Naive thymus-derived CD4-positive, alpha-beta T cell (primary cell): Measurements from ENCODE around the gene F11. TPM values are rescaled to one million over a fixed set of nuclear protein-coding genes. Genes with fewer than 3 reads are reported as not detected.

Source experiments
- ATAC-seq: fragments of 150-1000 bp; cut with Tn5 transposase; 2 replicates; pipeline ENCODE4 v1.10.0; 2021; ENCODE audit warnings: mild to moderate bottlenecking, moderate library complexity
- CTCF ChIA-PET: fragments of 350-600 bp; sonication (Branson Sonifier 250); formaldehyde crosslinking; loops from one replicate; lab custom pipeline; 2021; ENCODE audit warnings: antibody characterized with exemption; lab: Charles Lee
- POLR2A ChIA-PET: fragments of 350-600 bp; sonication (Branson Sonifier 250); formaldehyde crosslinking; loops from one replicate; lab custom pipeline; 2021; ENCODE audit warnings: antibody characterized with exemption, inconsistent platforms; lab: Charles Lee
- DNase-seq, 9 donors: peaks; one replicate each; pipeline versions ENCODE4 v3.0.0 to v3.0.0-alpha.2; 2020 to 2022; ENCODE audit warnings: mixed read lengths in 1 of 9
- H3K27ac ChIP-seq: one replicate; pipeline ENCODE4 v1.7.0; 2013; ENCODE audit warnings: mild to moderate bottlenecking, low read depth, low read length, moderate library complexity
- H3K27me3 ChIP-seq, 2 donors: one replicate each; pipeline ENCODE4 v1.7.0; 2013; ENCODE audit warnings: low read length in 2 of 2, mild to moderate bottlenecking in 2 of 2, moderate library complexity in 2 of 2; ENCODE audit not compliant: control insufficient read depth in 2 of 2, insufficient read depth in 2 of 2
- H3K36me3 ChIP-seq, 3 experiments: 1 replicate in 2 of 3; 2 replicates in 1 of 3; pipeline ENCODE4 v1.7.0; 2013; ENCODE audit warnings: low read length in 3 of 3, mild to moderate bottlenecking in 3 of 3, moderate library complexity in 1 of 3; ENCODE audit not compliant: insufficient read depth in 3 of 3, control insufficient read depth in 2 of 3
- H3K4me1 ChIP-seq, 2 donors: one replicate each; pipeline ENCODE4 v1.7.0; 2013; ENCODE audit warnings: low read length in 2 of 2, mild to moderate bottlenecking in 2 of 2, moderate library complexity in 1 of 2; ENCODE audit not compliant: control insufficient read depth in 2 of 2, insufficient read depth in 2 of 2
- H3K4me3 ChIP-seq: 2 replicates; pipeline ENCODE4 v1.7.0; 2013; ENCODE audit warnings: mild to moderate bottlenecking, low read length
- H3K9me3 ChIP-seq, 3 experiments: 1 replicate in 2 of 3; 2 replicates in 1 of 3; pipeline ENCODE4 v1.7.0; 2013; ENCODE audit warnings: low read length in 3 of 3; ENCODE audit not compliant: control insufficient read depth in 2 of 3
- H3K27ac Mint-ChIP-seq, 9 donors: one replicate each; pipeline ENCODE4 v1.8.0; 2020 to 2022; ENCODE audit warnings: mixed read lengths in 9 of 9, mild to moderate bottlenecking in 8 of 9, moderate library complexity in 5 of 9, inconsistent platforms in 2 of 9
- H3K27me3 Mint-ChIP-seq, 5 donors: one replicate each; pipeline ENCODE4 v1.8.0; 2021 to 2022; ENCODE audit warnings: mixed read lengths in 5 of 5, mild to moderate bottlenecking in 1 of 5
- H3K36me3 Mint-ChIP-seq, 5 donors: one replicate each; pipeline ENCODE4 v1.8.0; 2020 to 2022; ENCODE audit warnings: mixed read lengths in 5 of 5, mild to moderate bottlenecking in 3 of 5, inconsistent platforms in 1 of 5
- H3K4me1 Mint-ChIP-seq, 7 donors: one replicate each; pipeline ENCODE4 v1.8.0; 2020 to 2022; ENCODE audit warnings: mixed read lengths in 7 of 7, mild to moderate bottlenecking in 3 of 7, inconsistent platforms in 1 of 7
- H3K4me3 Mint-ChIP-seq, 10 donors: one replicate each; pipeline ENCODE4 v1.8.0; 2020 to 2022; ENCODE audit warnings: mild to moderate bottlenecking in 10 of 10, mixed read lengths in 10 of 10, moderate library complexity in 6 of 10, inconsistent platforms in 2 of 10
- H3K9me3 Mint-ChIP-seq, 11 donors: one replicate each; pipeline ENCODE4 v1.8.0; 2020 to 2022; ENCODE audit warnings: mixed read lengths in 11 of 11, mild to moderate bottlenecking in 4 of 11, inconsistent platforms in 1 of 11, moderate library complexity in 1 of 11
- intact Hi-C, 2 donors: fragments of 100-400 bp; cut with micrococcal nuclease; formaldehyde crosslinking; loops; one replicate each; pipeline ENCODE4 v1.15.1; 2023
- polyA plus RNA-seq, 2 donors: library from polyadenylated mRNA; unstranded; fragments of 300-500 nt; fragmentation: Illumina TruSeq; gene quantifications; one replicate each; pipeline ENCODE4 v1.2.3, GENCODE V29; 2021
- total RNA-seq, 6 experiments: library from RNA in 5 of 6; stranded (reverse) in 5 of 6; gene quantifications; 1 replicate in 5 of 6; 2 replicates in 1 of 6; pipeline ENCODE4 v1.2.3 and lab custom pipeline; 2021 to 2026

Gene F11
- under 1 TPM in 1 of 5 experiments, not detected in 4; 0.64 TPM for total RNA-seq
- not detected for polyA plus RNA-seq
- total RNA-seq (lab: John Stamatoyannopoulos, UW): not detected

DNA sequence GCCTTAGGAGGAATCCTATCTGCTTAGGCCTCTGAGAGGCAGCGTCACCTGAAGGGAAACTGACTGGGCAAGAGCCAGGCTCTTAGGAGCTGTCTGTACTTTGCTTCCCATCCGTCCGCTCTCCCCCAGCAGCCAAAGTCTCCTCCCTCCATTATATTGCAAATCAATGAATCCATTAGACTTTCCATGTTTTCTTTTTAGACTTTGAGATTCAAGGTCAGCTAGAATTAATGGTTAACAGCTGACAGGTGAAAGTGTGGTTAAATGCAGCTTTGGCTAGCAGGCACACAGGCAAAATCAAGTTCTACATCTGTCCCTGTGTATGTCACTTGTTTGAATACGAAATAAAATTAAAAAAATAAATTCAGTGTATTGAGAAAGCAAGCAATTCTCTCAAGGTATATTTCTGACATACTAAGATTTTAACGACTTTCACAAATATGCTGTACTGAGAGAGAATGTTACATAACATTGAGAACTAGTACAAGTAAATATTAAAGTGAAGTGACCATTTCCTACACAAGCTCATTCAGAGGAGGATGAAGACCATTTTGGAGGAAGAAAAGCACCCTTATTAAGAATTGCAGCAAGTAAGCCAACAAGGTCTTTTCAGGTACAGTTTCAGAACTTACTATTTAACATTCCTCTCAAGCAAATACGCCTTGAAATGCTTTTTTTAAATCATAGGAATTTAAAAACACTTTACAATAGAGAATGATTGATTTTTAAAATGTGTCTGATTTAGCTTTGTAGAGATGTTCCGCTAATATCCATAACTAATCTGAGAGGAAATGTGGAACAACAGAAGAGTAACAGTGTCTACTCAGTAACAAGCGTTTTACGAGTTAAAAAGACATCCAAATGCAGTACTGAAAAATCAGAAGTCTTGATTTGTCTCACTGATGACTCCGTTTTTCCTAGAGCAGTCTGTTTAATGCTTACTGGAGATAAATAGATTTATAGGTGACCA lies at the start of gene F11:
Gene F11, plus strand, starts transcription at position 507 of the 970 bp plus-strand sequence. CDS start 948 bp downstream, outside the sequence.
- Histone ChIP-seq H3K27me3 (no peaks in the 10 kb centered on the region), H3K36me3 (no peaks in the 10 kb centered on the region)

DNA sequence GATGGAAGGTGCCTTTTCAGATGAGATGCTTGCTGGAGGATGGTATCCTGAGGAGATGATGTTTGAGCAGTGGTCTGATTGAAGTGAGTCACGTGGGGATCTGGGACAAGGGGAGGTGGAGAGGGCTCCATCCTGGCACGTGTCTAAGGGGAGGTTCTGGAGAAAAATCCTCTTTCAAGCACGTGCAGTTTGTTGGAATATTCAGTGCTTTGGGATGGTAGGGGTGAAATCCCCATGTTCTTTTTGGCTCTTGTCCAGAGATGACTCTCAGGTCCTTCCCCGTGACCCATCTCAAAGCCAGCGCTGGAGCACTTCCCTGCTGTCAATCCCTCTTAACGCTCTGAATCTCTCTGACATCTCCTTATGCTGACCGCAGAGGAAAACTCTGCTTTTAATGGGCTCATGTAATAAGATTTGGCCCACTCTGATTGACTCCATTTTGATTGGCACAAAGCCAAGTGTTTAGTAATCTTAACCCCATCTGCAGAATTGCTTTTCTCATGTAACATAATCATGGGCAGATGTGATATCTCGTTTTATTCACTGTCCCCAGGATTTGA lies 49.4 kb upstream of the F11 start:
- no peak for DNase-seq
- peaks cover 0 to 4% (median 0%) of the 10 kb centered on the region in 3 experiments for H3K36me3 ChIP-seq
- ATAC-seq: no peak
- H3K4me1 ChIP-seq: no peaks in the 10 kb centered on the region
- H3K4me3 Mint-ChIP-seq: no peak overlapping the region
- peaks cover 0 to 4% (median 0%) of the 10 kb centered on the region in 5 donors for H3K27me3 Mint-ChIP-seq
- peaks cover 0 to 4% (median 0%) of the 10 kb centered on the region in 11 donors for H3K9me3 Mint-ChIP-seq
- H3K4me3 ChIP-seq: no peak overlapping the region
- H3K27me3 ChIP-seq: no peaks in the 10 kb centered on the region
- H3K4me1 Mint-ChIP-seq: no peaks in the 10 kb centered on the region
- H3K36me3 Mint-ChIP-seq: peaks cover 0 to 23% (median 16%) of the 10 kb centered on the region in 5 donors
- H3K27ac ChIP-seq: no peak overlapping the region
- intact Hi-C loops: no loop called here
- ChIA-PET CTCF (no interaction called here), POLR2A (no interaction called here)
- no peak overlapping the region for H3K27ac Mint-ChIP-seq
- no peaks in the 10 kb centered on the region for H3K9me3 ChIP-seq

More for the DNA sequence above, at the start of gene F11:
- H3K4me1 Mint-ChIP-seq: no peaks in the 10 kb centered on the region
- intact Hi-C loops: no loop called here
- H3K9me3 ChIP-seq: no peaks in the 10 kb centered on the region
- H3K36me3 Mint-ChIP-seq: no peaks in the 10 kb centered on the region
- no peak within 1 kb of the TSS for H3K27ac Mint-ChIP-seq
- no peak for DNase-seq
- no peak within 1 kb of the TSS for H3K4me3 ChIP-seq
- no peaks in the 10 kb centered on the region for H3K4me1 ChIP-seq
- peaks cover 19 to 51% (median 45%) of the 10 kb centered on the region in 5 donors for H3K27me3 Mint-ChIP-seq
- H3K9me3 Mint-ChIP-seq: peaks cover 0 to 4% (median 0%) of the 10 kb centered on the region in 11 donors
- no peak for ATAC-seq
- ChIA-PET CTCF (interaction anchor here (0.6 kb wide), 1 partner anchor 394 kb away, joined by 4 read pairs; no protein-coding TSS in a partner anchor), POLR2A (no interaction called here)
- no peak within 1 kb of the TSS for H3K27ac ChIP-seq
- H3K4me3 Mint-ChIP-seq: no peak within 1 kb of the TSS

DNA sequence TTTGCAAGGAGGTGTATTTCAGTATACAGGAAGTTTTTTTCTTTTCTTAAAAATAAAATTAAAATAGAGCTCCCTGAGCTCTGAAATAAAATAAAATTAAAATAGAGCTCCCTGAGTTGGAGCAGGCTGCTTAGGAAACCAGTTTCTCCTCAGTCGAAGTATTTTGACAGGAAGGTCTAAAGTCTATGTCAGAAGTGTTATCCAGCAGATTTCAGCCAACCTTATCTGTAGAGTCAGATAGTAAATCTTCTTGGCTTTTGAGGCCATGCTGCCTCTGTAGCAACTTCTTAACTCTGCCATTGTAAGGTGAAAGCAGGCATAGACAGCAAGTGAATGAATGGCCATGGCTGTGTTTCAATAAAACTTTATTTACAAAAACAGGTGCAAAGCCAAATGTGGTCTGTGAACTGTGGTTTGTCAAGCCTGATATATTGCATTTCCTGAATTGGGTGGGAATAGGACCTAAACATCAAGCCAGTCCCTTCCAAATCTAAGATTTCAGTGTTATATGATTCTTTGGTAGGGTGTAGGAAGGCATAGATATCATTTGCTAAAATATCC lies 48.2 kb upstream of the F11 start:
- Histone ChIP-seq H3K27me3 (no peaks in the 10 kb centered on the region), H3K4me1 (no peaks in the 10 kb centered on the region), H3K9me3 (no peaks in the 10 kb centered on the region), H3K36me3 (no peaks in the 10 kb centered on the region), H3K27ac (no peak overlapping the region), H3K4me3 (no peak overlapping the region)
- POLR2A ChIA-PET: no interaction called here
- peaks cover 0 to 19% (median 10%) of the 10 kb centered on the region in 5 donors for H3K36me3 Mint-ChIP-seq
- CTCF ChIA-PET: no interaction called here
- intact Hi-C loops: no loop called here
- DNase-seq: no peak
- H3K4me1 Mint-ChIP-seq: peaks cover 0 to 4% (median 0%) of the 10 kb centered on the region in 7 donors
- peaks cover 0 to 4% (median 0%) of the 10 kb centered on the region in 5 donors for H3K27me3 Mint-ChIP-seq
- no peak for ATAC-seq
- peaks cover 0 to 14% (median under 1%) of the 10 kb centered on the region in 11 donors for H3K9me3 Mint-ChIP-seq
- no peak overlapping the region for H3K4me3 Mint-ChIP-seq
- H3K27ac Mint-ChIP-seq: no peak overlapping the region

DNA sequence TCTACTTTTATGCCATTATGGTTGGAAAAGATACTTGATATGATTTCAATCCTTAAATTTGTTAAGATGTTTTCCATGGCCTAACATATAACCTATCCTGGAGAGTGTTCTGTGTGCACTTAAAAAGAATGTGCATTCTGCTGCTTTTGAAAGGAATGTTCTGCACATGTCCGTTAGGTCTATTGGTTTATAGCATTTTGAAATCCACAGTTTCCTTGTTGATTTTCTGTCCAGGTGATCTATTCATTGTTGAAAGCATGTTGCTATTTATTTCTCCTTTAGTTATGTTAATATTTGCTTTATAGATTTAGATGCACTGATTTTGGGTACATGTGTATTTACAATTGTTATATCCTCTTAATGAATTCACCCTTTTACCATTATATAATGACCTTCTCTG lies 44.4 kb upstream of the F11 start:
- POLR2A ChIA-PET: no interaction called here
- H3K27ac ChIP-seq: no peak overlapping the region
- H3K36me3 ChIP-seq: peaks cover 0 to 3% (median 0%) of the 10 kb centered on the region in 3 experiments
- peaks cover 0 to 5% (median 0%) of the 10 kb centered on the region in 5 donors for H3K27me3 Mint-ChIP-seq
- DNase-seq (no peak), ATAC-seq (no peak)
- H3K27ac Mint-ChIP-seq: no peak overlapping the region
- peaks cover 0 to 5% (median 0%) of the 10 kb centered on the region in 3 experiments for H3K9me3 ChIP-seq
- no peak overlapping the region for H3K4me3 ChIP-seq
- CTCF ChIA-PET: no interaction called here
- H3K4me1 Mint-ChIP-seq: peaks cover 0 to 4% (median 0%) of the 10 kb centered on the region in 7 donors
- peaks cover 3 to 38% (median 30%) of the 10 kb centered on the region in 5 donors for H3K36me3 Mint-ChIP-seq
- H3K4me3 Mint-ChIP-seq: no peak overlapping the region
- no peaks in the 10 kb centered on the region for H3K4me1 ChIP-seq
- no peaks in the 10 kb centered on the region for H3K27me3 ChIP-seq
- peaks cover 0 to 32% (median 16%) of the 10 kb centered on the region in 11 donors for H3K9me3 Mint-ChIP-seq
- intact Hi-C loops: no loop called here

DNA sequence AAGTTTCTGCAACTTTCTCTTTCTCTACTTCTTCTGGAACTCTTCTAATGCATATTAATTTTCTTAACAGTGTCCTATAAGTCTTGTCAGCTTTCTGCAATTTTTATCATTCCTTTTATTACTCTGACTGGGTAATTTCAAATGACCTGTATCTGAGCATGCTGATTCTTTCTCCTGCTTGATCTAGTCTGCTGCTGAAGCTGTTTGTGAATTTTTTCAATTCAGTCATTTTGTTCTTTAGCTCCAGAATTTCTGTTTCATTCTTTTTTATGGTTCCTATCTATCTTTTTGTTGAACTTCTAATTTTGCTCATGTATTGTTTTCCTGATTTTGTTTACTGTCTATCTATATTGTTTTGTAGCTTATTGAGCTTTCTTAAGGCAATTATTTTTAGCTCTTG lies 40.1 kb upstream of the F11 start:
- Histone ChIP-seq H3K27ac (no peak overlapping the region), H3K4me3 (no peak overlapping the region), H3K27me3 (no peaks in the 10 kb centered on the region), H3K4me1 (no peaks in the 10 kb centered on the region), H3K36me3 (peaks cover 0 to 3% (median 0%) of the 10 kb centered on the region in 3 experiments), H3K9me3 (peaks cover 0 to 5% (median 0%) of the 10 kb centered on the region in 3 experiments)
- Mint-ChIP-seq H3K4me1 (peaks cover 0 to 4% (median 0%) of the 10 kb centered on the region in 7 donors), H3K4me3 (no peak overlapping the region), H3K27ac (no peak overlapping the region), H3K36me3 (peaks cover 3 to 35% (median 30%) of the 10 kb centered on the region in 5 donors), H3K9me3 (peaks cover 3 to 39% (median 19%) of the 10 kb centered on the region in 11 donors), H3K27me3 (peaks cover 0 to 5% (median 0%) of the 10 kb centered on the region in 5 donors)
- intact Hi-C loops: no loop called here
- ATAC-seq (no peak), DNase-seq (no peak)
- CTCF ChIA-PET: no interaction called here
- POLR2A ChIA-PET: no interaction called here

DNA sequence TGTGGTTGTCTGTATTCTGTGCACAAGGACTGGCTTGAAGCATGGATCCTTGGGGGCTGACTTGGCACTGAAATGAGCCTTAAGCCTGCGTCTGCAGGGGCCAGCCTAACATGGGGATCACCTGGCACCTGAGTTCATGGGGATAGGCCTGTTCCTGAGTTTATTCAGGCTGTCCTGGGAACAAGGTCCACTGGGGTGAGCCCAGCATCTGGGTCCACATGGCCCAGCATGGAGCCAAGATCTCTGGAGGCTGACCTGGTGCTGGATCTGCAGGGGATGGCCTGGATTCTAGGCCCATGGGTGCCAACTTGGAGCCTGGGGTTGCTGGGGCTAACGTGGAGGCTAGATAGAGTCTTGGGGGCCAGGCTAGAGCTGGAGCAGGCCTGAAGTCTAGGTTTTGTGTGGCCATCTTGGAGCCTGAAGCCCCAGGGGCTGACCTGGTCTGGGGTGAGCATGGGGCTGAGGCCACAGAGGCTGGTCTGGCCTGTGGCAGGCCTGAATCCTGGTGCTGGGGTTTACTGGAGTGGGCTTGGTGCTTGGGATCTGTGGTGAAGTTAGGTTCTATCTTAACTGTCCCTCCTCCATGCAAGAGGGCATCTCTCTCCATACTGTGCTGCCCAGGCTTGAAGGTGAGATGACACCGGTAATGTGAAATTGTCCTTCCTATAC lies 39.3 kb upstream of the F11 start:
- intact Hi-C loops: no loop called here
- DNase-seq (no peak), ATAC-seq (no peak)
- H3K9me3 Mint-ChIP-seq: peaks cover 3 to 39% (median 19%) of the 10 kb centered on the region in 11 donors
- no peak overlapping the region for H3K4me3 Mint-ChIP-seq
- ChIA-PET CTCF (no interaction called here), POLR2A (no interaction called here)
- H3K27me3 ChIP-seq: no peaks in the 10 kb centered on the region
- peaks cover 0 to 5% (median 0%) of the 10 kb centered on the region in 3 experiments for H3K9me3 ChIP-seq
- peaks cover 3 to 32% (median 29%) of the 10 kb centered on the region in 5 donors for H3K36me3 Mint-ChIP-seq
- H3K4me1 ChIP-seq: no peaks in the 10 kb centered on the region
- H3K27me3 Mint-ChIP-seq: peaks cover 0 to 5% (median 0%) of the 10 kb centered on the region in 5 donors
- peaks cover 0 to 4% (median 0%) of the 10 kb centered on the region in 7 donors for H3K4me1 Mint-ChIP-seq
- no peak overlapping the region for H3K27ac ChIP-seq
- H3K36me3 ChIP-seq: peaks cover 0 to 3% (median 0%) of the 10 kb centered on the region in 3 experiments
- H3K27ac Mint-ChIP-seq: no peak overlapping the region
- no peak overlapping the region for H3K4me3 ChIP-seq
